ENCODE data around the gene DPYD. TPM values are rescaled to one million over a fixed set of nuclear protein-coding genes. Genes with fewer than 3 reads are reported as not detected.

DPYD gene
- total RNA-seq, 1 donor from 2014 or later, result 8.8 TPM

DNA sequence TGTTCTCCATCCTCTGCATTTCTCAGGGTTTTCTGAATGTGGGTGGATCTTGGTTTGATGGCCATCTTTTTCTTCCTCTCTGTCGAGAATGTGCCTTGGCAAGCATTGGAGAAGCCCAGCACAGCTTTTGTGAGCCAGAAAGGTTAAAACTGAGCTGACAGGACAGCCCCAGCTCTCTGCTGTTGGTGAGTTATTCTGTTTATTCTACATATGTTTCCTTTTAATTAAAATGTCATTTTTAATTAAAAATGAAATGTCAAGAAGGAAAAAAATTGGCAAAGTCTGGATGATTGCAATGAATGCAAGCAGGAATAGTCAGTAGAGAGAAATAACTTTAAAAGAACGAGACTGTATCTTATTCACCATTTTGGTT is 873.4 kb downstream of the DPYD start:
- FAIRE-seq (no peak), DNase-seq (ENCODE audit: low read depth) (no peak)
- Histone ChIP-seq H3K4me3 (ENCODE audit: insufficient read depth, low read depth, low read length) (no peak overlapping the region), H3K27me3 (ENCODE audit: insufficient read depth, low read length) (no peaks in the 10 kb centered on the region), H2AFZ (ENCODE audit: low read depth, low read length) (no peak overlapping the region), H4K20me1 (ENCODE audit: insufficient read depth, low read length) (no peaks in the 10 kb centered on the region), H3K27ac (ENCODE audit: low read depth, low read length) (no peak overlapping the region), H3K9me3 (ENCODE audit: insufficient read depth, low read depth, low read length) (peaks cover 7% of the 10 kb centered on the region), H3K4me1 (ENCODE audit: insufficient read depth, low read length) (peaks cover 3% of the 10 kb centered on the region), H3K9ac (ENCODE audit: low read length) (no peak overlapping the region), H3K79me2 (ENCODE audit: insufficient read depth, low read length) (no peaks in the 10 kb centered on the region), H3K36me3 (ENCODE audit: insufficient read depth, low read length) (no peaks in the 10 kb centered on the region), H3K4me2 (ENCODE audit: low read length) (no peak overlapping the region)
- Mint-ChIP-seq H3K9me3 (ENCODE audit: unreplicated experiment) (peaks cover 17% of the 10 kb centered on the region), H3K4me1 (ENCODE audit: low read depth, unreplicated experiment) (peaks cover 5% of the 10 kb centered on the region), H3K27me3 (ENCODE audit: low read depth, unreplicated experiment) (no peaks in the 10 kb centered on the region), H3K36me3 (ENCODE audit: low read depth, unreplicated experiment) (peaks cover 7% of the 10 kb centered on the region), H3K27ac (ENCODE audit: unreplicated experiment) (no peak overlapping the region), H3K4me3 (ENCODE audit: unreplicated experiment) (no peak overlapping the region)
- TF ChIP-seq, protein P1, sequence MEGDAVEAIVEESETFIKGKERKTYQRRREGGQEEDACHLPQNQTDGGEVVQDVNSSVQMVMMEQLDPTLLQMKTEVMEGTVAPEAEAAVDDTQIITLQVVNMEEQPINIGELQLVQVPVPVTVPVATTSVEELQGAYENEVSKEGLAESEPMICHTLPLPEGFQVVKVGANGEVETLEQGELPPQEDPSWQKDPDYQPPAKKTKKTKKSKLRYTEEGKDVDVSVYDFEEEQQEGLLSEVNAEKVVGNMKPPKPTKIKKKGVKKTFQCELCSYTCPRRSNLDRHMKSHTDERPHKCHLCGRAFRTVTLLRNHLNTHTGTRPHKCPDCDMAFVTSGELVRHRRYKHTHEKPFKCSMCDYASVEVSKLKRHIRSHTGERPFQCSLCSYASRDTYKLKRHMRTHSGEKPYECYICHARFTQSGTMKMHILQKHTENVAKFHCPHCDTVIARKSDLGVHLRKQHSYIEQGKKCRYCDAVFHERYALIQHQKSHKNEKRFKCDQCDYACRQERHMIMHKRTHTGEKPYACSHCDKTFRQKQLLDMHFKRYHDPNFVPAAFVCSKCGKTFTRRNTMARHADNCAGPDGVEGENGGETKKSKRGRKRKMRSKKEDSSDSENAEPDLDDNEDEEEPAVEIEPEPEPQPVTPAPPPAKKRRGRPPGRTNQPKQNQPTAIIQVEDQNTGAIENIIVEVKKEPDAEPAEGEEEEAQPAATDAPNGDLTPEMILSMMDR (IDR thresholded peaks at IDR 0.05; ENCODE audit: insufficient read depth, low read depth, low read length), result no peak
- TF ChIP-seq EZH2 (IDR thresholded peaks at IDR 0.05; ENCODE audit: insufficient read depth, low read length), result no peak

DNA sequence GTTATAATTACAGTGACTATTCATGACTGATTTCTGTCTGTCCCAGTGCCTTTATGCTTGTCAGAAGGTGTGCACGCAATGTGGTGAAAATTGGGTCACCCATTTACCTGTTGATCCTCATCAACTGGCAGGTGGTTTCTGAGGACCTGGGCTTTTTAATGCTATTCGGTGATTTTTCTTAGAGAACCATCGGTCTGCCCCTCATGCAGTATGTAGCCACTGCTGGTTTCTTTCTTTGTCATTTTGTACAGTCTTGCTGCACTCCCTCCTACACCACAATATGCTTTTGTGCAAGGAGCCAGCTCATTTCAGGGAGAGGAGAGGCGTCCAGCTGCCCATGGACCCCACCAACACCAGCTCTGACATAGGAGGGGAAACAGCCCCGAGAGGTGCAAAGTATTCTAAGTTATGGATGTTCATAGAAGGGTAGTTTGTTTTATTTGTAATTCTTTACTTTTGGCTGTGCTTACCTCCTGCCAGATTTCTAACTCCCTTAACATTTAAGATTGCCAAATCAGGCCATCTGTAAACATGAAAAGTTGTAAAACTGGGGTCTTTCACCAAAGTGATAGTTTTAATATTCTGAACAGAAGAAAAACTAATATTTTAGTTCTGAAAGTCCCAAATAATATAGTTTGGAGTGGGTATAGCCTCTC is 873.9 kb downstream of the DPYD start:
- Histone ChIP-seq H3K9me3 (ENCODE audit: insufficient read depth, low read depth, low read length) (peaks cover 7% of the 10 kb centered on the region), H2AFZ (ENCODE audit: low read depth, low read length) (no peak overlapping the region), H4K20me1 (ENCODE audit: insufficient read depth, low read length) (no peaks in the 10 kb centered on the region), H3K4me1 (ENCODE audit: insufficient read depth, low read length) (peaks cover 7% of the 10 kb centered on the region), H3K4me3 (ENCODE audit: insufficient read depth, low read depth, low read length) (no peak overlapping the region), H3K36me3 (ENCODE audit: insufficient read depth, low read length) (no peaks in the 10 kb centered on the region), H3K27ac (ENCODE audit: low read depth, low read length) (no peak overlapping the region), H3K27me3 (ENCODE audit: insufficient read depth, low read length) (no peaks in the 10 kb centered on the region), H3K4me2 (ENCODE audit: low read length) (no peak overlapping the region), H3K9ac (ENCODE audit: low read length) (no peak overlapping the region), H3K79me2 (ENCODE audit: insufficient read depth, low read length) (no peaks in the 10 kb centered on the region)
- H3K27me3 Mint-ChIP-seq (ENCODE audit: low read depth, unreplicated experiment), result no peaks in the 10 kb centered on the region
- H3K27ac Mint-ChIP-seq (ENCODE audit: unreplicated experiment), result no peak overlapping the region
- TF ChIP-seq EZH2 (IDR thresholded peaks at IDR 0.05; ENCODE audit: insufficient read depth, low read length), result no peak
- TF ChIP-seq, protein P1 (IDR thresholded peaks at IDR 0.05; ENCODE audit: insufficient read depth, low read depth, low read length), result no peak
- FAIRE-seq, result no peak
- peaks cover 21% of the 10 kb centered on the region for H3K9me3 Mint-ChIP-seq (ENCODE audit: unreplicated experiment)
- no peak for DNase-seq (ENCODE audit: low read depth)
- peaks cover 9% of the 10 kb centered on the region for H3K4me1 Mint-ChIP-seq (ENCODE audit: low read depth, unreplicated experiment)
- H3K4me3 Mint-ChIP-seq (ENCODE audit: unreplicated experiment), result no peak overlapping the region
- peaks cover 7% of the 10 kb centered on the region for H3K36me3 Mint-ChIP-seq (ENCODE audit: low read depth, unreplicated experiment)

DNA sequence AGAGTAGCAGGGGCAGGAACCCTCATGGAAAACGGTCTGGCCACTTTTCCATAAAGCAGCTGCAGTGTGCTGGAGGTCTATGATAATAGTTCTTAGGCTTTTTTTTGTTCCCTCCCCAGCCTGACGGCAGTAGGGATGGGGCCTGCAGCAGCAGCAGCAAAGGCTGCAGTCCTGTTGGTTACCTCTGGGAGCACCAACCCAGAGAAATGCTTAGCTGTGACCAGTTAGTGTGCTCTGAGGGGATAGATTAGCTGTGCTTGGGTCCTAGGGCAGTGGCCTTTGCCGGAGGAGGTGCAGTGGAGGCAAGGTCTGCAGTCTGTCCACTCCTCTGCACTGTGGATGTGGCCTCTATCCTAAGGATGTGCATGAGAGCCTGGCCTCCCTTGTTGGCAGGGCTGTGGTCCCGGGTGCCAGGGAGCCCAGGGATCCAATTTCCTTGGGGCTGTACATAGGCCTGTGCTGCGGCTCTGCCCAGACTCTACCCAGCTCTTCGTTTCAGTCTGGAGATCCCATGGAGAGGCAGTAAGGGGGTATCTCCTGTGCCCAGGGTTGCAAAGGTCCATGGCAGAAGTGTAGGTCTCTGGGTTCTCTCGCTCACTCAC is 876.6 kb downstream of the DPYD start:
- no peaks in the 10 kb centered on the region for H3K27me3 Mint-ChIP-seq (ENCODE audit: low read depth, unreplicated experiment)
- Histone ChIP-seq H3K4me2 (ENCODE audit: low read length) (no peak overlapping the region), H3K36me3 (ENCODE audit: insufficient read depth, low read length) (no peaks in the 10 kb centered on the region), H4K20me1 (ENCODE audit: insufficient read depth, low read length) (no peaks in the 10 kb centered on the region), H3K9me3 (ENCODE audit: insufficient read depth, low read depth, low read length) (peaks cover 7% of the 10 kb centered on the region), H2AFZ (ENCODE audit: low read depth, low read length) (no peak overlapping the region), H3K27me3 (ENCODE audit: insufficient read depth, low read length) (no peaks in the 10 kb centered on the region), H3K79me2 (ENCODE audit: insufficient read depth, low read length) (no peaks in the 10 kb centered on the region), H3K4me3 (ENCODE audit: insufficient read depth, low read depth, low read length) (no peak overlapping the region), H3K27ac (ENCODE audit: low read depth, low read length) (no peak overlapping the region), H3K9ac (ENCODE audit: low read length) (no peak overlapping the region), H3K4me1 (ENCODE audit: insufficient read depth, low read length) (peaks cover 7% of the 10 kb centered on the region)
- no peak for TF ChIP-seq EZH2 (IDR thresholded peaks at IDR 0.05; ENCODE audit: insufficient read depth, low read length)
- TF ChIP-seq, protein P1 (IDR thresholded peaks at IDR 0.05; ENCODE audit: insufficient read depth, low read depth, low read length), result no peak
- no peak overlapping the region for H3K4me3 Mint-ChIP-seq (ENCODE audit: unreplicated experiment)
- H3K4me1 Mint-ChIP-seq (ENCODE audit: low read depth, unreplicated experiment), result peaks cover 13% of the 10 kb centered on the region
- H3K27ac Mint-ChIP-seq (ENCODE audit: unreplicated experiment), result no peak overlapping the region
- no peak for FAIRE-seq
- DNase-seq (ENCODE audit: low read depth), result no peak
- peaks cover 7% of the 10 kb centered on the region for H3K36me3 Mint-ChIP-seq (ENCODE audit: low read depth, unreplicated experiment)
- H3K9me3 Mint-ChIP-seq (ENCODE audit: unreplicated experiment), result peaks cover 31% of the 10 kb centered on the region

All from astrocyte (in vitro differentiated cells and primary cell).